Pons (tissue), 1 donor: Measurements from ENCODE around the gene CMIP.

Experiments
- DNase-seq: peaks from one replicate; pipeline ENCODE4 v3.0.0-alpha.2; 2016; ENCODE audit warnings: low spot score

CMIP gene

GRCh38 chr16:81624760-81625543 is 180.3 kb downstream of the CMIP start:
- no peak for DNase-seq

DNA sequence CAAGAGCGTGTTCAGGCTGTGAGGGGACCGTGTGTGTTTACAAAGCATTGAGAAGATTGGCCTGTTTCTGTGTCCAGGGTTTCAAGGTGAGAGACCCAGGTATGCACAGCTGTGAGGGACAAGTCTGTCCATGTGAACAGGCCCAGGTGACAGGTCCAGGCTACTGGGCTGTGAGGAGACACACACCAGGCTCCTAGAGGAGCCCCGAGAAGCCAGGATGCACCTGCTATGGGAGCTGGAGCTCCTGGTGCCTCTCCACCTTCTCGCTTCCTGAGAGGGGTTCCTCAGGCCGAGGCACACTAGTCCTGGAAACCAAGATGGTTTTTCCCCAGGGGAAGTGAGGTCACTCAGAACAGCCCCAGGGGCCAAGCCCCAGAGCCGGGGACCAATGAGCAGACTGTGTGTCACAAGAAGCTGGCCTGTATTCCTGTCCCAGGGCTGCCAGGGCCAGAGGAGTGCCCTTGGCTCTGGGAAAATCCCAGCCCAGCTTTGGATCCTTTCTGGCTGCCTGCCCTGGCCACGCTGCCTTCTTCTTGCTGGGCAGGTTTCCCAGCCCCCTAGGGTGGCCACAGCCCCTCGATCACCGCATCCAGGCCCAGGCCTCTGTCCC is 181.0 kb downstream of the CMIP start:
- DNase-seq, result peak; percentile 36

- DNase-seq, result no peak
Measured at GRCh38 chr16:81626181-81626674, 181.6 kb downstream of the CMIP start.

DNA sequence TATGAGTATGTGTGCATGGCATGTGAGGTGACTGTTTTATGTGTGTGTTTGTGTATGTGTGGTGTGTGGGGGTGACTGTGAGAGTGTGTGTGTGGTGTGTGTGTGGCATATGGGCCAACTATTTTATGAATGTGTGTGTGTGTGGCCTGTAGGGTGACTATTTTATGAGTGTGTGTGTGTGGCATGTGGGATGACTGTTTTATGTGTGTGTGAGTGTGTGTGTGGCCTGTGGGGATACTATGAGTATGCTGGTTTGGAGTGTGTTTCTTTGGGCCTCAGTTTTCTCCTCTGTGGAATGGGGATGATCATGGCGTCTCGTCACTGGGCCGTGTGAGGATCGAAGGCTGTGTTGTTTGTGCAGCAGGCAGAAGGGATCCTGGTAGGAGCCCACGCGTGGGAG is 182.4 kb downstream of the CMIP start:
- DNase-seq, result no peak

DNA sequence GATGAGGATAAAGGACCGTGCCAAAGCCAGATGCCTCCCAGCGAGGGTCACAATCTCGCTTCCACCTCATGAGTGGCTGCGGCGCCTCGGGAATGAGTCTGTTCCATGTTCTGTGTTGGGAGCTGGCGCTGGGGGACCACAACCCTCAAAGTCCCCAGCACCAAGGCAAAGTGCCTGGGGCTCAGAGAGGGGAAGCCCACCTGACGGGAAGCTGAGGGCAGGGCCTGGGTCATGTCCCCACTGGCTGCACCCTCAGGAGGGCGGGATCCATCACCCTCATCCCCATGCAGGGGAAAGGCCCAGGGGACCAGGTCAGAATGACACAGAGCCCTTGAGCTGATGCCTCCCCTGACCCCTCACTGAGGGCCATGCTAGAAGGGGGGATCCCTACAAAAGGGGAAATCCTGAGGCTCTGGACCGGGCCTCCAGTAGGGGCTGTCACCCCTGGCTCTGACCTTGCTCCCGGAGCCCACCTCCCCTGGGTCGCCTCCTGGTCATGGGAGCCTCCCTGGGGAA is 183.2 kb downstream of the CMIP start:
- no peak for DNase-seq

GRCh38 chr16:81629034-81629802 is 184.6 kb downstream of the CMIP start:
- no peak for DNase-seq

GRCh38 chr16:81629896-81630634 is 185.5 kb downstream of the CMIP start:
- no peak for DNase-seq

DNA sequence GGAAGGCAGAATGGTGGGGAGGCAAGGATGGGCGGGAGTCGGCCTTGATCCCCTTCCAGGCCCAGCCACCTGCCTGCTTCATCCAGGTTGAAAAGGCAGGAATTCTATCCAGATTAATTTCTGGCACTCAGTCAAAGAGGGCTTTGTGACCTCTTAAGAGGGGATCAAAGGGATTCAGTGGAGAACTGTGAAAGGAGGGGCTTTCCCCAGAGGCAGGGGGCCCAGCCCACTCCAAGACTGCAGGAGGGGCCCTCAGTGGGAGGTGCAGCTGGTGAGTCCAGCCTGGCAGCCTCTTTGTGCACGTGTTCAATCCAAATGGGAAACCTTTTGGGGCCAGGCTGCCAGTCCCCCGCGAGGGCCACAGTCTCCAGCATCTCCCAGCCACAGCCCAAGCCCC is 186.0 kb downstream of the CMIP start:
- DNase-seq, result no peak

DNA sequence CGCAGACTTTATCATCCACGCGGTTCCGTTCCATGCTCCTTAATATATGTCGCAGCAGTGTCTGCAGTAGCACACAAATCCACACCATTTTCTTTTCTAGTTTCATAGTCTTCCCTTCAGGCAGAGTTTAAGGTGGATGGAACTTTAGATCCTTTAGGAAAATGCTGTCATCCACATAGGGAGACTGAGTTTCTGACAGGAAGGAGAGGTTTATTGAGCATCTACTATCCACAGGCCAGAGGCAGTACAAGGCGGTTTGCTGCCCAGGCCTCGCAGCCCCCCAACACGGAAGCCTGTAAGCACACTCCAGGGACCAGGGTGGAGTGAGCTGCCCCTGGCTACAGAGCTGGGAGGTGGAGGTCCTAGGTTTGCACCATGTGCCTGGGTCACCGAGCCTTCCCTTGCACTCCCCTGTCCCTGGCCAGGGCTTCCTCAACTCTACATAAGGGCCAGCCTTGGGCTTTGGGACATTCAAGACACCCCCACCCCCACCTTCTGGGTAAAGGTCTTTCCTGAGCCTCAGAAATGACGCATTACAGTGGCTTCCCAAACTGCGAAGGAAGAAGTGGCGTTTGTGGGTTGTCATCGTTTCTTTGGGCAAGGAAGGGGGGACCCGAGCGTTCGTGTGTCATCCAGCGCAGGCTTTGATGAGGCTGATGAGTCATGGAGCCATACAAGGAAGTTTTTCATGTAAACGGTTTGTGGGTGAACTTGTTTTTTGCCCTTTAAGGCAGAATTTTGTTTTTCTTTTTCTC is 188.0 kb downstream of the CMIP start:
- no peak for DNase-seq

DNA sequence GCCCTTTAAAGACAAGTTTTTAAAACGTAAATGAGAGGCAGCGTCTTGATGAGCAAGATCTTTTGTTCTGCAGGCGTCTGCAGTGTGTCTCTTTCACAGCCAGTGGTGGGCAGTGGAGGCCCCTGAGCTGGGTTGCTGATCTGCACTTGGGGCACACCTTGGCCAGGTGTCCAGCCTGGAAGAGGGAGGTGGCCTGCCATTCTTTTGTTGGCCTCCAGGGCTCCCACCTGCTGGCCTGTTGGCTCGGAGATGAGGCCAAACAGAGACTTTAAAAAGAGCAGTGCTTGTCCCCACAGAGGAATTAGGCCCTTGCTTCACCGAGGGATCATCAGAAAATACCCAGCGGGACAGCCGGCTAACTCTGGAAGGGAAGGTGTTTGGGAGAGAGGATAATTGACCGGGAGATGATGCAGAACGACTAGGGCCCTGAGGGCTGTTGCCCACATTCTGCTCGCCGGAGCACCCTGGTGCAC is 188.6 kb downstream of the CMIP start:
- no peak for DNase-seq

GRCh38 chr16:81633680-81634379 is 189.2 kb downstream of the CMIP start:
- no peak for DNase-seq

DNA sequence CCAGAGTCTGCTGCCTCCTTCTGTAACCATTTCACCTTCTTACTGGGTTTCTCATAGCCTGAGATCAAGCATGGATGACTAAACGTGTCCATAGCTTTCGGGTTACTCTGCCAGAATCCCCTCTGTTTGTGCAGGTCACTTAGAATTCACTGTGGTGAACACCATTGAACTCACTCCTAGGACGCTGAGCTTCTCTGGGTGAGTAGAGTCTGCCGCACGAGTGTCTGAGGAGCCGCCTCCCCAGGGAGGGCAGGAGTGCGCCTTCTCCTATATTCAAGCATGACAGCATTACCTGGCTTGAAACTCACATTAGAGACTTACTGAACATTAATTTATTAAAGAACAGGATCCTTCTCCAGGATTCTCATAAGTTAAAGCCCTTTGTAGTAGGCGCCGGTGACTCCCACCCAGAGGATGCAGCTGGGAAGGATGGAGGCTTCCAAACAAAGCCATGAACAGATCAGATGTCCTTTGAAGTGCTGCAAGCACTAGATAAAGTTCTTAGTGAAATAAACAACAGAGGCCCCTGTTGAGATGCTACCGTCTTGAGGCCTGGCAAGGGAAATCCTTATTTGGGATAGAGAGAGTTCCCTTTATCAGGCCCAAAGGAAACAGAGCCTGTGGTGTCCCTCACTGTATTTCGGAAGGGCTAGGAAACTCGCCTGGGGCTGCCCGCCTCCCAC is 189.9 kb downstream of the CMIP start:
- no peak for DNase-seq

- DNase-seq, result no peak
Measured at GRCh38 chr16:81635063-81635937, 190.7 kb downstream of the CMIP start.

GRCh38 chr16:81636298-81636993 is 191.8 kb downstream of the CMIP start:
- no peak for DNase-seq

DNA sequence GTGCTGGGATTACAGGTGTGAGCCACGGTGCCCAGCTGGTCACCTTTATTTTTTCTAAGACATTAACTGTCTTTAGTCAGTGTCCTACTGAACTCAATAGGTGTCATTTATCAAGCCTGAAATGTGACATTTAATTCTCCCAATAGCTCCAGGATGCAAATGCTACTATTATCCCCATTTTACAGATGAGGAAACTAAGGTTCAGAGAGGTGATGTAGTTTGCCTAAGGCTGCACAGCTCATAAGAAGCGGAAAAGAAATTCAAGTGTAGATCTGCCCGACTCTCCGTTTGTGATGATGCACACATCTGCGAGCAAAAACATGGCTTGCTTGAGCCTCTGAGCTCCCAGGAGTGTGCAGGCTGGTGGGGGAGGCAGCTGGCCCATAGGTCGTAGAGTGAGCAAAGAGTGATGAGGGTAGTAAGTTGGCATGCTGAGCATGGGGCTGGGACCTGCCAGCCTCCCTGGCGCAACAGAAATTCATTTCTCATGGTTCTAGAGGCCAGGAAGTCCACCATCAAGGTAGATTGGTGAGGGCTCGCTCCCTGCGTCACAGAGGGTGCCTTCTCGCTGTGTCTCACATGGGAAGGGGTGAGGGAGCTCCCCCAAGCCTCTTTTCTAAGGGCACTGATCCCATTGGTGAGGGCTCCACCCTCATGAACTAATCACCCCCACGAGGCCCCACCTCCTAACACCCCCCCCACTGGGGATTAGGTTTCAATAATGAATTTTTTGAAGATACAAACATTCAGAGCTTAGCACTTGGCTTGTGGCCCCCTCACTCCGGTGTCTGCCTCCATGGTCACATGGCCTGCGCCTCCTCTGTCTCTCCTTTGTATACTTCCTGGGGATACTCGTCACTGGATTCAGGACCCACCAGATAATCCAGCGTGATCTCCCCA is 193.0 kb downstream of the CMIP start:
- DNase-seq, result no peak

GRCh38 chr16:81638286-81638945 is 193.8 kb downstream of the CMIP start:
- DNase-seq, result no peak

GRCh38 chr16:81639348-81639747 is 194.7 kb downstream of the CMIP start:
- no peak for DNase-seq
